ENCODE results near the gene INA. TPM values are rescaled to one million over a fixed set of nuclear protein-coding genes. Genes with fewer than 3 reads are reported as not detected.

Gene INA
- polyA plus RNA-seq, 1 of the 3 experiments (the other 2 are of a cell fraction), result 4.8 TPM

DNA sequence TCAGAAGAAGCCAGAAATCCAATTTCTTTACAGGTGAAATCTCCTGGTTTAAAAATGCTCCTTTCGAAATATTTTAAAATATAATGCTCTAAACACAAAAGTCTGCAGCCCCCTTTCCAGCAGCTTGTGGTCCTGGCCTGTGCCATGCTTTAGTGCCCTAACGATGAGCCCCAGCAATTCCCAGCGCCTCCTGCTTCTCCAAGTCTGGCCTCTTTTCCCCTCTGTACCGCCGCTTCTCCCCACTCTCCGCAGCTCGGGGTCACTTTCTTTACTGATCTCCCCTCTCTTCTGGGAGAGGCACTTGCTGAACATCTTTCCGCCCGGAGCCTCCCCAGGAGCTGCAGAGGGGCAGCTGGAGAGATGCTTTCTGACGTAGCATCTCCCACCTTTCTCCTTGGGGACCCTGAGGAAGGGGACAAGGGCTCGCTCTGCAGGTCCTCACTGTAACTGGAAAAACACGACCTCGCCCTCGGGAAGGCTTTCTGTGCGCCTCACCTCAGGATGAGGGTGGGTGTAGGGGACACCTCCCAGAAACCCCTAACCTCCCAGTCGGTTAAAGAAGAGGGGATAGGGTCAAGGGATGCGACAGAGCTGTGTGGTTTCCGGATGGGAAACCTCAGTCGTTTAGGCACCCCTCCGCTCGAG lies 565 bp upstream of the INA start (continued):
- TF ChIP-seq, protein P1, sequence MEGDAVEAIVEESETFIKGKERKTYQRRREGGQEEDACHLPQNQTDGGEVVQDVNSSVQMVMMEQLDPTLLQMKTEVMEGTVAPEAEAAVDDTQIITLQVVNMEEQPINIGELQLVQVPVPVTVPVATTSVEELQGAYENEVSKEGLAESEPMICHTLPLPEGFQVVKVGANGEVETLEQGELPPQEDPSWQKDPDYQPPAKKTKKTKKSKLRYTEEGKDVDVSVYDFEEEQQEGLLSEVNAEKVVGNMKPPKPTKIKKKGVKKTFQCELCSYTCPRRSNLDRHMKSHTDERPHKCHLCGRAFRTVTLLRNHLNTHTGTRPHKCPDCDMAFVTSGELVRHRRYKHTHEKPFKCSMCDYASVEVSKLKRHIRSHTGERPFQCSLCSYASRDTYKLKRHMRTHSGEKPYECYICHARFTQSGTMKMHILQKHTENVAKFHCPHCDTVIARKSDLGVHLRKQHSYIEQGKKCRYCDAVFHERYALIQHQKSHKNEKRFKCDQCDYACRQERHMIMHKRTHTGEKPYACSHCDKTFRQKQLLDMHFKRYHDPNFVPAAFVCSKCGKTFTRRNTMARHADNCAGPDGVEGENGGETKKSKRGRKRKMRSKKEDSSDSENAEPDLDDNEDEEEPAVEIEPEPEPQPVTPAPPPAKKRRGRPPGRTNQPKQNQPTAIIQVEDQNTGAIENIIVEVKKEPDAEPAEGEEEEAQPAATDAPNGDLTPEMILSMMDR (IDR thresholded peaks at IDR 0.05), result no peak
- TF ChIP-seq, protein P2, sequence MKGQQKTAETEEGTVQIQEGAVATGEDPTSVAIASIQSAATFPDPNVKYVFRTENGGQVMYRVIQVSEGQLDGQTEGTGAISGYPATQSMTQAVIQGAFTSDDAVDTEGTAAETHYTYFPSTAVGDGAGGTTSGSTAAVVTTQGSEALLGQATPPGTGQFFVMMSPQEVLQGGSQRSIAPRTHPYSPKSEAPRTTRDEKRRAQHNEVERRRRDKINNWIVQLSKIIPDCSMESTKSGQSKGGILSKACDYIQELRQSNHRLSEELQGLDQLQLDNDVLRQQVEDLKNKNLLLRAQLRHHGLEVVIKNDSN (IDR thresholded peaks at IDR 0.05; ENCODE audit: borderline replicate concordance, low read depth), result no peak
- TF ChIP-seq GABPA (IDR thresholded peaks at IDR 0.05; ENCODE audit: low read depth) (no peak), SIN3A (IDR thresholded peaks at IDR 0.05; ENCODE audit: borderline replicate concordance, low read depth, low read length) (no peak), TEAD4 (IDR thresholded peaks at IDR 0.05; ENCODE audit: borderline replicate concordance, insufficient read depth) (no peak), EZH2phosphoT487 (IDR thresholded peaks at IDR 0.05; ENCODE audit: borderline replicate concordance, low read depth) (no peak), GATA2 (CRISPR knock-in tag; IDR thresholded peaks at IDR 0.05) (no peak)
- TF ChIP-seq, protein P3, sequence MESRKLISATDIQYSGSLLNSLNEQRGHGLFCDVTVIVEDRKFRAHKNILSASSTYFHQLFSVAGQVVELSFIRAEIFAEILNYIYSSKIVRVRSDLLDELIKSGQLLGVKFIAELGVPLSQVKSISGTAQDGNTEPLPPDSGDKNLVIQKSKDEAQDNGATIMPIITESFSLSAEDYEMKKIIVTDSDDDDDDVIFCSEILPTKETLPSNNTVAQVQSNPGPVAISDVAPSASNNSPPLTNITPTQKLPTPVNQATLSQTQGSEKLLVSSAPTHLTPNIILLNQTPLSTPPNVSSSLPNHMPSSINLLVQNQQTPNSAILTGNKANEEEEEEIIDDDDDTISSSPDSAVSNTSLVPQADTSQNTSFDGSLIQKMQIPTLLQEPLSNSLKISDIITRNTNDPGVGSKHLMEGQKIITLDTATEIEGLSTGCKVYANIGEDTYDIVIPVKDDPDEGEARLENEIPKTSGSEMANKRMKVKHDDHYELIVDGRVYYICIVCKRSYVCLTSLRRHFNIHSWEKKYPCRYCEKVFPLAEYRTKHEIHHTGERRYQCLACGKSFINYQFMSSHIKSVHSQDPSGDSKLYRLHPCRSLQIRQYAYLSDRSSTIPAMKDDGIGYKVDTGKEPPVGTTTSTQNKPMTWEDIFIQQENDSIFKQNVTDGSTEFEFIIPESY (IDR thresholded peaks at IDR 0.05; ENCODE audit: borderline replicate concordance, low read depth), result no peak

DNA sequence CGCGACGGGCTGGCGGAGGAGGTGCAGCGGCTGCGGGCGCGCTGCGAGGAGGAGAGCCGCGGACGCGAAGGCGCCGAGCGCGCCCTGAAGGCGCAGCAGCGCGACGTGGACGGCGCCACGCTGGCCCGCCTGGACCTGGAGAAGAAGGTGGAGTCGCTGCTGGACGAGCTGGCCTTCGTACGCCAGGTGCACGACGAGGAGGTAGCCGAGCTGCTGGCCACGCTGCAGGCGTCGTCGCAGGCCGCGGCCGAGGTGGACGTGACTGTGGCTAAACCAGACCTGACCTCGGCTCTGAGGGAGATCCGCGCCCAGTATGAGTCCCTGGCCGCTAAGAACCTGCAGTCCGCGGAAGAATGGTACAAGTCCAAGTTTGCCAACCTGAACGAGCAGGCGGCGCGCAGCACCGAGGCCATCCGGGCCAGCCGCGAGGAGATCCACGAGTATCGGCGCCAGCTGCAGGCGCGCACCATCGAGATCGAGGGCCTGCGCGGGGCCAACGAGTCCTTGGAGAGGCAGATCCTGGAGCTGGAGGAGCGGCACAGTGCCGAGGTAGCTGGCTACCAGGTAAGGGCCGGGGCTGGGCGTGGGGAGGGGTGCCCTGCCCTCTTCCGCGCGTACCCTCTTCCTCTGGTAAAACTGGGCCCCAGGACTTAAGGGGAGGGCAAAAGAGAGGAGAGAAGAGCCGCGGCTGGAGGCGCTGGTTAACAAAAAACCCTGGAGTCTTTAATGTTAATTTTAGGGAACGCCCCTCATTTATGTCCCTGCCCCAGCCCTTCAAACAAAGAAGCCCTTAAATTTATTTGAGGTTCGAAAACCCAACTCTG lies 987 bp downstream of the INA start:
- peak overlapping the region in 1 of 2 experiments; percentile 22; a peak in 1 of 4 replicates for H3K27ac ChIP-seq (ENCODE audit: low read depth in 2 of 2, low read length in 1 of 2)
- POLR2A ChIA-PET, result interaction anchor here (0.5 to 2.7 kb wide), 11 partner anchors 8 to 1458 kb away, joined by 3 to 19 read pairs (median 3); partner anchors contain the start of genes NT5C2 and PCGF6
- DNase-seq, result peak; percentile 57
- H3K9ac ChIP-seq, result no peak overlapping the region
- no peaks in the 10 kb centered on the region for H3K79me2 ChIP-seq (ENCODE audit: insufficient read depth)
- no peaks in the 10 kb centered on the region for H3K36me3 ChIP-seq (replicated peaks in 1 of 2; ENCODE audit: control insufficient read depth in 1 of 2, insufficient read depth in 2 of 2, low read length in 1 of 2)
- peaks cover 5% of the 10 kb centered on the region; the same call in 1 of the 2 replicates for H3K9me2 ChIP-seq
- H2AFZ ChIP-seq (ENCODE audit: low read depth), result 0 out of 2 replicates have a peak overlapping the region, but pooled peaks have one; percentile 59
- peak overlapping the region; percentile 54 to 61 for H3K4me3 ChIP-seq (ENCODE audit: low read depth in 2 of 2, low read length in 1 of 2)
- 7% methylated on average over 39 of the region's 76 CpGs for WGBS (ENCODE audit: low lambda C conversion rate)
- peaks cover 22% of the 10 kb centered on the region for H4K20me1 ChIP-seq (ENCODE audit: insufficient read depth)
- no peaks in the 10 kb centered on the region for H3K9me3 ChIP-seq
- H3K27me3 ChIP-seq (ENCODE audit: insufficient read depth), result peaks cover 6% of the 10 kb centered on the region; the same call in 1 of the 2 replicates
- CTCF ChIA-PET, result interaction anchor here (0.7 to 2.3 kb wide), 7 partner anchors 9 to 361 kb away, joined by 3 to 10 read pairs (median 5); no protein-coding TSS in a partner anchor
- peaks cover 20% of the 10 kb centered on the region for H3F3A ChIP-seq (replicated peaks; ENCODE audit: insufficient read depth)
- peak overlapping the region; percentile 88 for H3K4me2 ChIP-seq
- H3K4me1 ChIP-seq (ENCODE audit: control insufficient read depth in 1 of 2, insufficient read depth in 2 of 2, low read depth in 1 of 2, low read length in 1 of 2), result peaks cover 10 to 27% of the 10 kb centered on the region in 2 experiments
- TF ChIP-seq GATA2 (CRISPR knock-in tag; IDR thresholded peaks at IDR 0.05) (no peak), FOXM1 (IDR thresholded peaks at IDR 0.05; ENCODE audit: low read depth) (no peak), TEAD4 (IDR thresholded peaks at IDR 0.05; ENCODE audit: borderline replicate concordance, insufficient read depth) (no peak), MXI1 (IDR thresholded peaks at IDR 0.05; ENCODE audit: low read depth, low read length) (peak; percentile 4; the same call in 1 of the 2 replicates), FOSL2 (IDR thresholded peaks at IDR 0.05; ENCODE audit: borderline replicate concordance, low read depth) (no peak), TCF12 (IDR thresholded peaks at IDR 0.05) (no peak)
- TF ChIP-seq, protein P4, sequence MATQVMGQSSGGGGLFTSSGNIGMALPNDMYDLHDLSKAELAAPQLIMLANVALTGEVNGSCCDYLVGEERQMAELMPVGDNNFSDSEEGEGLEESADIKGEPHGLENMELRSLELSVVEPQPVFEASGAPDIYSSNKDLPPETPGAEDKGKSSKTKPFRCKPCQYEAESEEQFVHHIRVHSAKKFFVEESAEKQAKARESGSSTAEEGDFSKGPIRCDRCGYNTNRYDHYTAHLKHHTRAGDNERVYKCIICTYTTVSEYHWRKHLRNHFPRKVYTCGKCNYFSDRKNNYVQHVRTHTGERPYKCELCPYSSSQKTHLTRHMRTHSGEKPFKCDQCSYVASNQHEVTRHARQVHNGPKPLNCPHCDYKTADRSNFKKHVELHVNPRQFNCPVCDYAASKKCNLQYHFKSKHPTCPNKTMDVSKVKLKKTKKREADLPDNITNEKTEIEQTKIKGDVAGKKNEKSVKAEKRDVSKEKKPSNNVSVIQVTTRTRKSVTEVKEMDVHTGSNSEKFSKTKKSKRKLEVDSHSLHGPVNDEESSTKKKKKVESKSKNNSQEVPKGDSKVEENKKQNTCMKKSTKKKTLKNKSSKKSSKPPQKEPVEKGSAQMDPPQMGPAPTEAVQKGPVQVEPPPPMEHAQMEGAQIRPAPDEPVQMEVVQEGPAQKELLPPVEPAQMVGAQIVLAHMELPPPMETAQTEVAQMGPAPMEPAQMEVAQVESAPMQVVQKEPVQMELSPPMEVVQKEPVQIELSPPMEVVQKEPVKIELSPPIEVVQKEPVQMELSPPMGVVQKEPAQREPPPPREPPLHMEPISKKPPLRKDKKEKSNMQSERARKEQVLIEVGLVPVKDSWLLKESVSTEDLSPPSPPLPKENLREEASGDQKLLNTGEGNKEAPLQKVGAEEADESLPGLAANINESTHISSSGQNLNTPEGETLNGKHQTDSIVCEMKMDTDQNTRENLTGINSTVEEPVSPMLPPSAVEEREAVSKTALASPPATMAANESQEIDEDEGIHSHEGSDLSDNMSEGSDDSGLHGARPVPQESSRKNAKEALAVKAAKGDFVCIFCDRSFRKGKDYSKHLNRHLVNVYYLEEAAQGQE (IDR thresholded peaks at IDR 0.05; ENCODE audit: low read depth, low read length), result peak; percentile 4; the same call in 1 of the 2 replicates
- TF ChIP-seq, protein P5, sequence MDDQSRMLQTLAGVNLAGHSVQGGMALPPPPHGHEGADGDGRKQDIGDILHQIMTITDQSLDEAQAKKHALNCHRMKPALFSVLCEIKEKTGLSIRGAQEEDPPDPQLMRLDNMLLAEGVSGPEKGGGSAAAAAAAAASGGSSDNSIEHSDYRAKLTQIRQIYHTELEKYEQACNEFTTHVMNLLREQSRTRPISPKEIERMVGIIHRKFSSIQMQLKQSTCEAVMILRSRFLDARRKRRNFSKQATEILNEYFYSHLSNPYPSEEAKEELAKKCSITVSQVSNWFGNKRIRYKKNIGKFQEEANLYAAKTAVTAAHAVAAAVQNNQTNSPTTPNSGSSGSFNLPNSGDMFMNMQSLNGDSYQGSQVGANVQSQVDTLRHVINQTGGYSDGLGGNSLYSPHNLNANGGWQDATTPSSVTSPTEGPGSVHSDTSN (IDR thresholded peaks at IDR 0.05), result no peak
- TF ChIP-seq, protein P3 (IDR thresholded peaks at IDR 0.05; ENCODE audit: borderline replicate concordance, low read depth), result no peak

Data from SK-N-SH (cell line).